ENCODE measurements around the gene ADAMTS1. TPM values are rescaled to one million over a fixed set of nuclear protein-coding genes. Genes with fewer than 3 reads are reported as not detected.

ADAMTS1 gene
- total RNA-seq, 1 experiment from 2014 or later: 0.26 TPM

GRCh38 chr21:26801498-26801897, 43.7 kb downstream of the ADAMTS1 start:
- H3K9me2 ChIP-seq (ENCODE audit: insufficient read depth): no peaks in the 10 kb centered on the region
- H3K36me3 ChIP-seq (ENCODE audit: low read depth): no peaks in the 10 kb centered on the region
- no peaks in the 10 kb centered on the region for H3K4me1 ChIP-seq (replicated peaks; ENCODE audit: insufficient read depth)
- DNase-seq: no peak
- intact Hi-C loops (cut with micrococcal nuclease; ENCODE audit: unreplicated experiment): no loop called here
- no TSS peak for BruUV-seq (replicated peaks)
- H3K9me3 ChIP-seq (ENCODE audit: insufficient read depth, low read depth): no peaks in the 10 kb centered on the region
- no peaks in the 10 kb centered on the region for H3K79me2 ChIP-seq (ENCODE audit: low read depth)
- H3K27ac ChIP-seq: no peak overlapping the region
- H3K4me3 ChIP-seq: no peak overlapping the region
- no peak overlapping the region for H2AFZ ChIP-seq
- H3K4me2 ChIP-seq: no peak overlapping the region
- H3F3A ChIP-seq (ENCODE audit: insufficient read depth, low read depth): no peaks in the 10 kb centered on the region
- CTCF ChIA-PET: no interaction called here
- no peaks in the 10 kb centered on the region for H4K20me1 ChIP-seq (ENCODE audit: insufficient read depth)
- TF ChIP-seq EZH2 (IDR thresholded peaks at IDR 0.05; ENCODE audit: low read depth) (no peak), CTCF (conservative IDR thresholded peaks at IDR 0.05) (no peak)
- H3K27me3 ChIP-seq (ENCODE audit: insufficient read depth, low read depth): no peaks in the 10 kb centered on the region
- POLR2A ChIA-PET (ENCODE audit: unreplicated experiment): no interaction called here

GRCh38 chr21:26800970-26801431, 44.2 kb downstream of the ADAMTS1 start:
- Histone ChIP-seq H3K27me3 (ENCODE audit: insufficient read depth, low read depth) (no peaks in the 10 kb centered on the region), H3F3A (ENCODE audit: insufficient read depth, low read depth) (no peaks in the 10 kb centered on the region), H4K20me1 (ENCODE audit: insufficient read depth) (no peaks in the 10 kb centered on the region), H3K9me3 (ENCODE audit: insufficient read depth, low read depth) (no peaks in the 10 kb centered on the region), H3K9me2 (ENCODE audit: insufficient read depth) (no peaks in the 10 kb centered on the region), H2AFZ (no peak overlapping the region), H3K4me2 (no peak overlapping the region), H3K27ac (no peak overlapping the region), H3K4me3 (no peak overlapping the region), H3K79me2 (ENCODE audit: low read depth) (no peaks in the 10 kb centered on the region), H3K4me1 (replicated peaks; ENCODE audit: insufficient read depth) (no peaks in the 10 kb centered on the region), H3K36me3 (ENCODE audit: low read depth) (no peaks in the 10 kb centered on the region)
- ChIA-PET CTCF (no interaction called here), POLR2A (ENCODE audit: unreplicated experiment) (no interaction called here)
- no peak for DNase-seq
- TF ChIP-seq CTCF (conservative IDR thresholded peaks at IDR 0.05): no peak
- no peak for TF ChIP-seq EZH2 (IDR thresholded peaks at IDR 0.05; ENCODE audit: low read depth)
- intact Hi-C loops (cut with micrococcal nuclease; ENCODE audit: unreplicated experiment): no loop called here
- no TSS peak for BruUV-seq (replicated peaks)

- POLR2A ChIA-PET (ENCODE audit: unreplicated experiment): no interaction called here
- H3K9me2 ChIP-seq (ENCODE audit: insufficient read depth): no peaks in the 10 kb centered on the region
- no peaks in the 10 kb centered on the region for H3F3A ChIP-seq (ENCODE audit: insufficient read depth, low read depth)
- H3K79me2 ChIP-seq (ENCODE audit: low read depth): no peaks in the 10 kb centered on the region
- no peaks in the 10 kb centered on the region for H3K4me1 ChIP-seq (replicated peaks; ENCODE audit: insufficient read depth)
- no TSS peak for BruUV-seq (replicated peaks)
- H4K20me1 ChIP-seq (ENCODE audit: insufficient read depth): no peaks in the 10 kb centered on the region
- no peak overlapping the region for H3K4me3 ChIP-seq
- no peaks in the 10 kb centered on the region for H3K9me3 ChIP-seq (ENCODE audit: insufficient read depth, low read depth)
- no peak overlapping the region for H3K27ac ChIP-seq
- intact Hi-C loops (cut with micrococcal nuclease; ENCODE audit: unreplicated experiment): no loop called here
- no peak for DNase-seq
- TF ChIP-seq CTCF (conservative IDR thresholded peaks at IDR 0.05) (no peak), EZH2 (IDR thresholded peaks at IDR 0.05; ENCODE audit: low read depth) (no peak)
- no peaks in the 10 kb centered on the region for H3K36me3 ChIP-seq (ENCODE audit: low read depth)
- H3K27me3 ChIP-seq (ENCODE audit: insufficient read depth, low read depth): no peaks in the 10 kb centered on the region
- no peak overlapping the region for H2AFZ ChIP-seq
- H3K4me2 ChIP-seq: no peak overlapping the region
- CTCF ChIA-PET: no interaction called here
These were observed 44.8 kb downstream of the ADAMTS1 start for GRCh38 chr21:26800455-26800854.

Measured in PC-9 (cell line).